Measurements from ENCODE around the gene MPC1L. TPM values are rescaled to one million over a fixed set of nuclear protein-coding genes. Genes with fewer than 3 reads are reported as not detected.
"Not testable (repeated sequence)": the region's sequence is repeated elsewhere in the genome, so short reads cannot be mapped to it uniquely, and the experiment has no call there.

MPC1L gene
- total RNA-seq, 2 experiments from 2014 or later, result not detected

GRCh38 chrX:40582811-40583210, 40.4 kb upstream of the MPC1L start:
- intact Hi-C loops (cut with DNase I, micrococcal nuclease), result loop anchor here in 1 of 2 experiments (5.0 to 10.0 kb wide), 3 partner anchors 532 to 1778 kb away; partner anchors contain the start of genes DDX3X and MID1IP1
- H3K9me3 Mint-ChIP-seq (ENCODE audit: low read depth), result no peaks in the 10 kb centered on the region
- H3K36me3 Mint-ChIP-seq (ENCODE audit: low read depth), result no peaks in the 10 kb centered on the region
- ChIA-PET POLR2A (interaction anchor here (0.7 kb wide), 1 partner anchor 103 kb away, joined by 4 read pairs; no protein-coding TSS in a partner anchor), CTCF (no interaction called here)
- no peak overlapping the region for H3K27ac Mint-ChIP-seq
- H3K27me3 Mint-ChIP-seq, result no peaks in the 10 kb centered on the region
- H3K4me3 Mint-ChIP-seq, result peak overlapping the region; percentile 77
- ATAC-seq (no peak), DNase-seq (no peak)
- peaks cover 39% of the 10 kb centered on the region for H3K4me1 Mint-ChIP-seq

DNA sequence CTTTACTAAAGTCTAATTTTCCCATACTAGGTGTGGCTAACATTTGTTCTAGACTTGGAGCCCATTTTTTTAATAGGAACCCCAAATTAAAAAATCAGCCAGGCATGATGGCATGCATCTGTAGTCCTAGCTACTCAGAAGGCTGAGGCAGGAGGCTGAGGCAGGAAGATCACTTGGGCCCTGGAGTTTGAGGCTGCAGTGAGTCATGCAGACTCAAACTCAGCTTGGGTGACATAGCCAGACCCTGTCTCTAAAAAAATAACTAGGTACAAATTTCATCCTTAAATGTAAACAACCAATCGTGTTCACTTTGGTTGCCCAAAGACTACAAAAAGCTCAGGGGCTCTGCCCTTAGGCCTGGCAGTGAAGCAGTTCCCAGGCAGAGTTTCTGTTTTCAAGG, 35.6 kb upstream of the MPC1L start:
- H3K9me3 Mint-ChIP-seq (ENCODE audit: low read depth); DNase-seq; H3K36me3 Mint-ChIP-seq (ENCODE audit: low read depth); H3K27me3 Mint-ChIP-seq; H3K4me3 Mint-ChIP-seq; POLR2A ChIA-PET: not testable (repeated sequence)
- intact Hi-C loops (cut with DNase I, micrococcal nuclease), result loop anchor here in 1 of 2 experiments (10.0 kb wide), 2 partner anchors 527 to 1783 kb away; partner anchors contain the start of gene MID1IP1
- peak; percentile 50 for ATAC-seq
- peaks cover 50% of the 10 kb centered on the region for H3K4me1 Mint-ChIP-seq
- H3K27ac Mint-ChIP-seq, result peak overlapping the region; percentile 3
- CTCF ChIA-PET, result interaction anchor here (0.7 to 3.6 kb wide), 2 partner anchors 44 to 64 kb away, joined by 3 to 12 read pairs; no protein-coding TSS in a partner anchor

DNA sequence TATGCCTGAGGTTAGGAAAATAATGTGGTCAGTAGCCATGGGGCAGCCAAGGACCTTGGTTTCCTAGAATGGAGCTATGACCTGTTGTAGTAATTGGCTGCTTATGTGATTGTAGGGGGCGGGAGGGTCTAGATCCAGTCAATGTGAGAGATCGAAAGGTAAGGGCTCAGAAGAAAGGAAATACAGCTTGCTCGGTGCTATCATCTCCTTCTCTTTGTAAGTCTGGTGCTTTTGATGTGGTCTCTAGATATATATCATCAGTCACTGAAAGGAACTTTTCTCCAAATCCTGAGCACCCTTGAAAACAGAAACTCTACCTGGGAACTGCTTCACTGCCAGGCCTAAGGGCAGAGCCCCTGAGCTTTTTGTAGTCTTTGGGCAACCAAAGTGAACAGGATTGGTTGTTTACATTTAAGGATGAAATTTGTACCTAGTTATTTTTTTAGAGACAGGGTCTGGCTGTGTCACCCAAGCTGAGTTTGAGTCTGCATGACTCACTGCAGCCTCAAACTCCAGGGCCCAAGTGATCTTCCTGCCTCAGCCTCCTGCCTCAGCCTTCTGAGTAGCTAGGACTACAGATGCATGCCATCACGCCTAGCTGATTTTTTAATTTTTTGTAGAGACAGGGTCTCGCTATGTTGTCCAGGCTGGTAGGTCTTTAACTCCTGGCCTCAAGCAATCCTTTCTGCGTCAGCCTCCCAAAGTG, 33.5 kb upstream of the MPC1L start:
- intact Hi-C loops (cut with DNase I, micrococcal nuclease), result loop anchor here (1.0 to 10.0 kb wide), 5 partner anchors 8 to 1785 kb away; partner anchors contain the start of genes ATP6AP2 (in 1 of the 2) and MID1IP1 (in 1 of the 2)
- H3K27me3 Mint-ChIP-seq; H3K9me3 Mint-ChIP-seq (ENCODE audit: low read depth); H3K4me3 Mint-ChIP-seq: not testable (repeated sequence)
- peak overlapping the region; percentile 69 for H3K27ac Mint-ChIP-seq
- peak; percentile 94 for ATAC-seq
- peak; percentile 43 for DNase-seq
- ChIA-PET CTCF (interaction anchor here (0.7 to 3.6 kb wide), 5 partner anchors 9 to 145 kb away, joined by 3 to 12 read pairs (median 3); partner anchors contain the start of gene ATP6AP2), POLR2A (interaction anchor here (0.5 to 1.3 kb wide), 4 partner anchors 9 to 57 kb away, joined by 3 to 11 read pairs (median 4); partner anchors contain the start of genes ATP6AP2 and CXorf38)
- peaks cover 42% of the 10 kb centered on the region for H3K4me1 Mint-ChIP-seq
- peaks cover 19% of the 10 kb centered on the region for H3K36me3 Mint-ChIP-seq (ENCODE audit: low read depth)

DNA sequence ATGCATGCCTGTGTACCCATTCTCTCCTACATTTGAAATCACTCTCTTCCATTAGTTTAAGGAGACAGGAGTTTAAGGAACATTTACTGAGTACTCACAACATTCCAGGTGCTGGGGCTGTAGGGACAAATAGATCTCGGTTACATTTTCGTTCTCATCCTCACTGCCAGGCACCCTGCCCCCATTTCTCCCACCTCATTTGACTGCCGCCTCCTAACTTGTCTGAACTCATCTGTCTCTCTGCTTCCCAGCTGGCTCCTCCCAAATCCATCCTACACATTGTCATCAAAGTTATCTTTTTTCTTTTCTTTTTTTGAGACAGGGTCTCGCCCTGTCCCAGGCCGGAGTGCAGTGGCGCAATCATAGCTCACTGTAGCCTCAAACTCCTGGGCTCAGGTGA, 19.8 kb upstream of the MPC1L start:
- no peaks in the 10 kb centered on the region for H3K9me3 Mint-ChIP-seq (ENCODE audit: low read depth)
- intact Hi-C loops (cut with DNase I, micrococcal nuclease), result no loop called here
- H3K4me3 Mint-ChIP-seq, result no peak overlapping the region
- H3K27ac Mint-ChIP-seq, result peak overlapping the region; percentile 25
- H3K36me3 Mint-ChIP-seq (ENCODE audit: low read depth), result peaks cover 17% of the 10 kb centered on the region
- POLR2A ChIA-PET, result no interaction called here
- CTCF ChIA-PET, result interaction anchor here (0.6 to 0.8 kb wide), 2 partner anchors 41 to 59 kb away, joined by 3 read pairs; no protein-coding TSS in a partner anchor
- no peak for DNase-seq
- no peaks in the 10 kb centered on the region for H3K27me3 Mint-ChIP-seq
- no peaks in the 10 kb centered on the region for H3K4me1 Mint-ChIP-seq
- no peak for ATAC-seq

GRCh38 chrX:40607381-40607780, 15.8 kb upstream of the MPC1L start:
- intact Hi-C loops (cut with DNase I, micrococcal nuclease), result no loop called here
- no peak for ATAC-seq
- Mint-ChIP-seq H3K4me1 (no peaks in the 10 kb centered on the region), H3K27ac (no peak overlapping the region), H3K4me3 (no peak overlapping the region), H3K36me3 (ENCODE audit: low read depth) (no peaks in the 10 kb centered on the region), H3K9me3 (ENCODE audit: low read depth) (no peaks in the 10 kb centered on the region), H3K27me3 (no peaks in the 10 kb centered on the region)
- POLR2A ChIA-PET, result no interaction called here
- CTCF ChIA-PET, result interaction anchor here (0.9 kb wide), 1 partner anchor 63 kb away, joined by 3 read pairs; no protein-coding TSS in a partner anchor
- no peak for DNase-seq

DNA sequence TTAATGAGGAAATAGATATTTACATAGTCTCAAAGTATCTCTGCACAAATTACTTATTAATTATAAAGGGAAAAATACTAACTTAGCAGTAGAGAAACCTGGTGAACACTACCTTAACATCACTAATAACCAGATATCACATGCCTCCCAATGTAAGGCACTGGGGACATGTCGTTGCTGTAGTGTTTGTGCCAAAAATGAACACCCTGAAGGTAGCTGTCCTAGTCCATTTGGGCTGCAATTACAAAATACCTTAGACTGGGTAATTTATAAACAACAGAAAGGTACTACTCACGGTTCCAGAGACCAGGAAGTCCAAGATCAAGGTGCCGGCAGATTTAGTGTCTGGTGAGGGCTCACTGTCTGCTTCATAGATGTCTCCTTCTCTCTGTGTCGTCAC, 10.7 kb upstream of the MPC1L start:
- H3K9me3 Mint-ChIP-seq (ENCODE audit: low read depth), result no peaks in the 10 kb centered on the region
- intact Hi-C loops (cut with DNase I, micrococcal nuclease), result no loop called here
- no peak for DNase-seq
- no peak overlapping the region for H3K4me3 Mint-ChIP-seq
- H3K27me3 Mint-ChIP-seq, result no peaks in the 10 kb centered on the region
- POLR2A ChIA-PET, result no interaction called here
- no peak overlapping the region for H3K27ac Mint-ChIP-seq
- H3K36me3 Mint-ChIP-seq (ENCODE audit: low read depth), result no peaks in the 10 kb centered on the region
- CTCF ChIA-PET, result no interaction called here
- no peak for ATAC-seq
- H3K4me1 Mint-ChIP-seq, result no peaks in the 10 kb centered on the region

- ChIA-PET POLR2A (no interaction called here), CTCF (no interaction called here)
- Mint-ChIP-seq H3K4me3 (no peak overlapping the region), H3K4me1 (no peaks in the 10 kb centered on the region), H3K9me3 (ENCODE audit: low read depth) (no peaks in the 10 kb centered on the region), H3K27me3 (no peaks in the 10 kb centered on the region), H3K27ac (no peak overlapping the region), H3K36me3 (ENCODE audit: low read depth) (no peaks in the 10 kb centered on the region)
- DNase-seq, result no peak
- intact Hi-C loops (cut with DNase I, micrococcal nuclease), result no loop called here
- no peak for ATAC-seq
Observed at GRCh38 chrX:40615976-40616375, 7.3 kb upstream of the MPC1L start.

GRCh38 chrX:40617566-40617965, 5.7 kb upstream of the MPC1L start:
- ChIA-PET CTCF (interaction anchor here (1.1 to 1.8 kb wide), 2 partner anchors 12 to 26 kb away, joined by 4 to 5 read pairs; no protein-coding TSS in a partner anchor), POLR2A (no interaction called here)
- no peak overlapping the region for H3K4me3 Mint-ChIP-seq
- intact Hi-C loops (cut with DNase I, micrococcal nuclease), result no loop called here
- no peaks in the 10 kb centered on the region for H3K4me1 Mint-ChIP-seq
- DNase-seq (no peak), ATAC-seq (no peak)
- H3K27ac Mint-ChIP-seq, result no peak overlapping the region
- no peaks in the 10 kb centered on the region for H3K9me3 Mint-ChIP-seq (ENCODE audit: low read depth)
- H3K27me3 Mint-ChIP-seq, result no peaks in the 10 kb centered on the region
- no peaks in the 10 kb centered on the region for H3K36me3 Mint-ChIP-seq (ENCODE audit: low read depth)

DNA sequence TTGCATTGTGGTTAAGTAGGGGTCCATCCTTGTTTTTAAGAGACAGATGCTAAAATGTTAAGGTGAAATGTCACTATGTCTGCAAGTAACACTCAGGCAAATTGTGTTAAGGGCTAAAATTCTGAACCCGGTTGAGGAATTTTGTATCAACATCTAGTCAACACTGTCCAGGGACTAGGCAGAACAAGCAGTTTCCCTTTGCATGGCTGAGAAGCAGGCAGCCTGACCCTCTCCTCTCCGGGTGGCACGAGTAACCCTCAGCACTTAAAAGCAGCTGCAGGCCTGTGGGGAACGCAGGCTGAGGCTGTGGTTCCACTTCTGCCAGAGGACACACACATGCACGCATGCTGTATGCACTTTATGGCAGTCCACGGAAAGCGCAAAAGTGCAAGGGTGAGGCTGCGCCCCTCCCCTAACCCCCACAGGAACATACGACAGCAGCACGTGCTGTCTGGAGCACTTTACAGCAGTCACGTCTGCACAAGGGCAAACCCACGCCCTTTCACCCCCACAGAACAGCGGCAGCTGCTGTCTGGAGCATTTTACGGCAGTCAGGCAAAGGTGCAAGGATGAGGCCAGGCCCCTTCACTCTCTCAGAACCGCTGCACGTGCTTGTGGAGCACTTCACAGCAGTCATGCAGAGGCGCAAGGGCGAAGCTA, 619 bp upstream of the MPC1L start:
- H3K4me1 Mint-ChIP-seq, result no peaks in the 10 kb centered on the region
- no peaks in the 10 kb centered on the region for H3K27me3 Mint-ChIP-seq
- intact Hi-C loops (cut with DNase I, micrococcal nuclease), result no loop called here
- ChIA-PET POLR2A (no interaction called here), CTCF (no interaction called here)
- H3K27ac Mint-ChIP-seq, result no peak overlapping the region
- no peaks in the 10 kb centered on the region for H3K9me3 Mint-ChIP-seq (ENCODE audit: low read depth)
- H3K36me3 Mint-ChIP-seq (ENCODE audit: low read depth), result no peaks in the 10 kb centered on the region
- no peak for ATAC-seq
- H3K4me3 Mint-ChIP-seq, result no peak overlapping the region
- no peak for DNase-seq

GRCh38 chrX:40623665-40624064, 437 bp downstream of the MPC1L start:
- Mint-ChIP-seq H3K4me3 (no peak overlapping the region), H3K27ac (no peak overlapping the region), H3K36me3 (ENCODE audit: low read depth) (no peaks in the 10 kb centered on the region), H3K9me3 (ENCODE audit: low read depth) (no peaks in the 10 kb centered on the region), H3K4me1 (no peaks in the 10 kb centered on the region), H3K27me3 (no peaks in the 10 kb centered on the region)
- DNase-seq (no peak), ATAC-seq (no peak)
- intact Hi-C loops (cut with DNase I, micrococcal nuclease), result no loop called here
- ChIA-PET CTCF (no interaction called here), POLR2A (no interaction called here)

DNA sequence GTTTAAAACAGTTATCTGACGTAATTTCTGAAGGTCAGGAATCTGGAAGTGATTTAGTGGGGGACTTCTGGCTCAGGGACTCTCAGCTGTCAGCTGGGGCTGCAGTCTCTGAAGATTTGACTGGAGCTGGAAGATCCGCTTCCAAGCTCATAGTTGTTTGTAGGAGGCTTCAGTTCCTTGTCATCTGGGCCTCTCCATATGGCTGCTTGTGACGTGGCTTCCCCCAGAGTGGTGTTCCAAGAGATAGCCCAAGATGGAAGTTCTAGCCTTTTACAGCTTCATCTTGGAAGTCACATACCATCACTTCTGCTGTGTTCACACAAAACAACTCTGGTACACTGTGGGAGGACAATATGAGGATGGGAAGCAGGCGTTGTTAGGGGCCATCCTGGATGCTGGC, 2.1 kb downstream of the MPC1L start:
- intact Hi-C loops (cut with DNase I, micrococcal nuclease), result no loop called here
- H3K9me3 Mint-ChIP-seq (ENCODE audit: low read depth), result no peaks in the 10 kb centered on the region
- no peaks in the 10 kb centered on the region for H3K36me3 Mint-ChIP-seq (ENCODE audit: low read depth)
- no peaks in the 10 kb centered on the region for H3K4me1 Mint-ChIP-seq
- H3K27me3 Mint-ChIP-seq, result no peaks in the 10 kb centered on the region
- POLR2A ChIA-PET, result no interaction called here
- ATAC-seq (no peak), DNase-seq (no peak)
- no peak overlapping the region for H3K27ac Mint-ChIP-seq
- CTCF ChIA-PET, result interaction anchor here (1.1 kb wide), 1 partner anchor 169 kb away, joined by 3 read pairs; no protein-coding TSS in a partner anchor
- H3K4me3 Mint-ChIP-seq, result no peak overlapping the region

GRCh38 chrX:40628506-40628905, 5.3 kb downstream of the MPC1L start:
- no peak overlapping the region for H3K4me3 Mint-ChIP-seq
- intact Hi-C loops (cut with DNase I, micrococcal nuclease), result no loop called here
- H3K27me3 Mint-ChIP-seq, result no peaks in the 10 kb centered on the region
- H3K9me3 Mint-ChIP-seq (ENCODE audit: low read depth), result no peaks in the 10 kb centered on the region
- H3K4me1 Mint-ChIP-seq, result peaks cover 4% of the 10 kb centered on the region
- ATAC-seq, result no peak
- ChIA-PET POLR2A (no interaction called here), CTCF (interaction anchor here (1.3 kb wide), 1 partner anchor 85 kb away, joined by 3 read pairs; no protein-coding TSS in a partner anchor)
- DNase-seq, result no peak
- no peak overlapping the region for H3K27ac Mint-ChIP-seq
- peaks cover 8% of the 10 kb centered on the region for H3K36me3 Mint-ChIP-seq (ENCODE audit: low read depth)

All from activated CD4-positive, alpha-beta T cell treated with anti-CD3 and anti-CD28 coated beads for 36 hours (primary cell).